ENCODE data around the gene PPP1R14D. TPM values are rescaled to one million over a fixed set of nuclear protein-coding genes. Genes with fewer than 3 reads are reported as not detected.

PPP1R14D gene
- total RNA-seq, 1 experiment from 2014 or later = not detected

GRCh38 chr15:40776537-40777141 is 51.9 kb downstream of the PPP1R14D start:
- Histone ChIP-seq H3K79me1 (ENCODE audit: insufficient read depth, low read depth, low read length, poor library complexity, severe bottlenecking) (no peaks in the 10 kb centered on the region), H4K5ac (ENCODE audit: insufficient read length, low read depth, low read length) (no peak overlapping the region)

More at GRCh38 chr15:40776537-40777141, 51.9 kb downstream of the PPP1R14D start:
- Histone ChIP-seq H4K20me1 (ENCODE audit: control insufficient read depth, insufficient read depth, insufficient read length) (no peaks in the 10 kb centered on the region), H3K23ac (ENCODE audit: insufficient read length, low read depth, low read length) (no peak overlapping the region), H3K79me2 (ENCODE audit: insufficient read depth, low read length) (no peaks in the 10 kb centered on the region), H4K8ac (replicated peaks; ENCODE audit: insufficient read length, low read depth, low read length) (no peak overlapping the region), H3K4me2 (ENCODE audit: insufficient read depth, insufficient read length, low read length) (no peak overlapping the region), H3K9ac (ENCODE audit: extremely low read depth, insufficient read length, low read length) (no peak overlapping the region), H3K27ac (ENCODE audit: insufficient read length, low read depth, low read length) (no peak overlapping the region), H2AK5ac (ENCODE audit: insufficient read length, low read length) (no peak overlapping the region), H3K27me3 (ENCODE audit: insufficient read depth, low read length) (no peaks in the 10 kb centered on the region), H3T11ph (ENCODE audit: low read length) (no peak overlapping the region), H3K56ac (ENCODE audit: insufficient read length, low read depth, low read length) (no peak overlapping the region), H2BK12ac (ENCODE audit: insufficient read length, low read depth, low read length) (no peak overlapping the region), H2BK5ac (ENCODE audit: insufficient read length, low read length) (no peak overlapping the region), H4K91ac (ENCODE audit: insufficient read length, low read depth, low read length) (no peak overlapping the region), H3K9me3 (ENCODE audit: control insufficient read depth, low read depth, low read length) (no peaks in the 10 kb centered on the region), H3K18ac (ENCODE audit: insufficient read length, low read depth, low read length) (no peak overlapping the region), H3K23me2 (ENCODE audit: insufficient read length, low read depth, low read length, poor library complexity, severe bottlenecking) (no peaks in the 10 kb centered on the region), H3K4me1 (ENCODE audit: insufficient read depth, low read length) (no peaks in the 10 kb centered on the region), H2BK20ac (ENCODE audit: low read depth, low read length, poor library complexity, severe bottlenecking) (no peak overlapping the region), H3K14ac (ENCODE audit: insufficient read depth, low read length) (no peak overlapping the region), H3K4ac (ENCODE audit: low read depth, low read length) (no peak overlapping the region), H2AFZ (ENCODE audit: low read length) (no peak overlapping the region), H2BK120ac (ENCODE audit: low read depth, low read length, poor library complexity, severe bottlenecking) (no peak overlapping the region), H2BK15ac (ENCODE audit: low read depth, low read length) (no peak overlapping the region)
- TF ChIP-seq, protein P1, sequence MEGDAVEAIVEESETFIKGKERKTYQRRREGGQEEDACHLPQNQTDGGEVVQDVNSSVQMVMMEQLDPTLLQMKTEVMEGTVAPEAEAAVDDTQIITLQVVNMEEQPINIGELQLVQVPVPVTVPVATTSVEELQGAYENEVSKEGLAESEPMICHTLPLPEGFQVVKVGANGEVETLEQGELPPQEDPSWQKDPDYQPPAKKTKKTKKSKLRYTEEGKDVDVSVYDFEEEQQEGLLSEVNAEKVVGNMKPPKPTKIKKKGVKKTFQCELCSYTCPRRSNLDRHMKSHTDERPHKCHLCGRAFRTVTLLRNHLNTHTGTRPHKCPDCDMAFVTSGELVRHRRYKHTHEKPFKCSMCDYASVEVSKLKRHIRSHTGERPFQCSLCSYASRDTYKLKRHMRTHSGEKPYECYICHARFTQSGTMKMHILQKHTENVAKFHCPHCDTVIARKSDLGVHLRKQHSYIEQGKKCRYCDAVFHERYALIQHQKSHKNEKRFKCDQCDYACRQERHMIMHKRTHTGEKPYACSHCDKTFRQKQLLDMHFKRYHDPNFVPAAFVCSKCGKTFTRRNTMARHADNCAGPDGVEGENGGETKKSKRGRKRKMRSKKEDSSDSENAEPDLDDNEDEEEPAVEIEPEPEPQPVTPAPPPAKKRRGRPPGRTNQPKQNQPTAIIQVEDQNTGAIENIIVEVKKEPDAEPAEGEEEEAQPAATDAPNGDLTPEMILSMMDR (conservative IDR thresholded peaks at IDR 0.05) = no peak
- Mint-ChIP-seq H3K36me3 (ENCODE audit: insufficient read depth in 1 of 3, low read depth in 3 of 3) (peaks cover 11 to 60% (median 42%) of the 10 kb centered on the region in 3 experiments; a peak in 6 of 7 replicates), H3K4me1 (no peaks in the 10 kb centered on the region), H3K27me3 (ENCODE audit: low read depth) (no peaks in the 10 kb centered on the region), H3K9me3 (no peaks in the 10 kb centered on the region), H3K27ac (peak overlapping the region in 1 of 3 experiments; percentile 92; a peak in 2 of 7 replicates), H3K4me3 (no peak overlapping the region)
- DNase-seq = no peak
- no CpG with 5 or more reads among the region's 11 CpGs for WGBS (ENCODE audit: extremely low coverage, insufficient read length, low lambda C conversion rate)

All from H9 (cell line).